Activated T-helper 2 cell treated with anti-CD3 and anti-CD28 coated beads, Interferon-gamma antibody, Interleukin-2, Interleukin-4, amounts not matched to agents 10 μg/mL and 5 μg/mL and 100 μg/mL, durations not matched to agents 14 hours and 24 hours and 36 hours (primary cell): ENCODE results near the gene PITRM1. TPM values are rescaled to one million over a fixed set of nuclear protein-coding genes. Genes with fewer than 3 reads are reported as not detected.
A peak's percentile ranks its signal among the peaks of the same experiment; 100 is the strongest.

Experiments used
- DNase-seq: peaks from one replicate; pipeline ENCODE4 v3.0.0; 2021; ENCODE audit warnings: low spot score
- H3K27ac Mint-ChIP-seq: one replicate; pipeline ENCODE4 v1.8.0; 2021; ENCODE audit warnings: mixed read lengths
- H3K27me3 Mint-ChIP-seq: one replicate; pipeline ENCODE4 v1.8.0; 2021; ENCODE audit warnings: low read depth, mixed read lengths
- H3K36me3 Mint-ChIP-seq: one replicate; pipeline ENCODE4 v1.8.0; 2021; ENCODE audit warnings: low read depth, mixed read lengths
- H3K4me1 Mint-ChIP-seq: one replicate; pipeline ENCODE4 v1.8.0; 2021; ENCODE audit warnings: low read depth, mixed read lengths
- H3K4me3 Mint-ChIP-seq: one replicate; pipeline ENCODE4 v1.8.0; 2021; ENCODE audit warnings: low read depth, mild to moderate bottlenecking, moderate library complexity, mixed read lengths
- H3K9me3 Mint-ChIP-seq: one replicate; pipeline ENCODE4 v1.8.0; 2021; ENCODE audit warnings: mixed read lengths
- intact Hi-C: fragments of 100-400 bp; cut with micrococcal nuclease; formaldehyde crosslinking; loops from one replicate; pipeline ENCODE4 v1.15.1; 2023
- total RNA-seq: library from RNA; stranded (reverse); gene quantifications from 2 replicates; pipeline ENCODE4 v1.2.3, GENCODE V29; 2022

Gene PITRM1
- total RNA-seq, 1 donor from 2014 or later = 84.5 TPM

GRCh38 chr10:3104251-3104918 lies 68.2 kb downstream of the PITRM1 start:
- intact Hi-C loops = no loop called here
- H3K4me1 Mint-ChIP-seq = peaks cover 7% of the 10 kb centered on the region
- no peak overlapping the region for H3K27ac Mint-ChIP-seq
- H3K4me3 Mint-ChIP-seq = no peak overlapping the region
- DNase-seq = no peak
- H3K27me3 Mint-ChIP-seq = no peaks in the 10 kb centered on the region
- H3K9me3 Mint-ChIP-seq = no peaks in the 10 kb centered on the region
- H3K36me3 Mint-ChIP-seq = peaks cover 84% of the 10 kb centered on the region

GRCh38 chr10:3103646-3104045 lies 68.9 kb downstream of the PITRM1 start:
- Mint-ChIP-seq H3K36me3 (peaks cover 84% of the 10 kb centered on the region), H3K4me1 (peaks cover 8% of the 10 kb centered on the region), H3K9me3 (no peaks in the 10 kb centered on the region), H3K4me3 (no peak overlapping the region), H3K27ac (no peak overlapping the region), H3K27me3 (no peaks in the 10 kb centered on the region)
- DNase-seq = no peak
- intact Hi-C loops = no loop called here

GRCh38 chr10:3102720-3103427 lies 69.7 kb downstream of the PITRM1 start:
- H3K27me3 Mint-ChIP-seq = no peaks in the 10 kb centered on the region
- H3K4me1 Mint-ChIP-seq = peaks cover 8% of the 10 kb centered on the region
- H3K9me3 Mint-ChIP-seq = no peaks in the 10 kb centered on the region
- no peak overlapping the region for H3K27ac Mint-ChIP-seq
- peaks cover 77% of the 10 kb centered on the region for H3K36me3 Mint-ChIP-seq
- intact Hi-C loops = no loop called here
- H3K4me3 Mint-ChIP-seq = no peak overlapping the region
- DNase-seq = no peak

- Mint-ChIP-seq H3K9me3 (no peaks in the 10 kb centered on the region), H3K27ac (no peak overlapping the region), H3K4me3 (no peak overlapping the region), H3K36me3 (peaks cover 71% of the 10 kb centered on the region), H3K27me3 (no peaks in the 10 kb centered on the region), H3K4me1 (peaks cover 14% of the 10 kb centered on the region)
- DNase-seq = no peak
- intact Hi-C loops = no loop called here
These were observed 71.5 kb downstream of the PITRM1 start for GRCh38 chr10:3100856-3101640.

- no peak overlapping the region for H3K27ac Mint-ChIP-seq
- intact Hi-C loops = no loop called here
- H3K4me1 Mint-ChIP-seq = peaks cover 22% of the 10 kb centered on the region
- H3K9me3 Mint-ChIP-seq = no peaks in the 10 kb centered on the region
- H3K4me3 Mint-ChIP-seq = no peak overlapping the region
- H3K27me3 Mint-ChIP-seq = no peaks in the 10 kb centered on the region
- no peak for DNase-seq
- peaks cover 71% of the 10 kb centered on the region for H3K36me3 Mint-ChIP-seq
These were observed 72.3 kb downstream of the PITRM1 start for GRCh38 chr10:3100093-3100792.

- peak overlapping the region; percentile 47 for H3K27ac Mint-ChIP-seq
- no peak for DNase-seq
- H3K27me3 Mint-ChIP-seq = no peaks in the 10 kb centered on the region
- no peaks in the 10 kb centered on the region for H3K9me3 Mint-ChIP-seq
- H3K4me1 Mint-ChIP-seq = peaks cover 29% of the 10 kb centered on the region
- H3K4me3 Mint-ChIP-seq = no peak overlapping the region
- intact Hi-C loops = loop anchor here (10.0 kb wide), 2 partner anchors 155 to 655 kb away; no protein-coding TSS in a partner anchor
- peaks cover 74% of the 10 kb centered on the region for H3K36me3 Mint-ChIP-seq
These were observed 73.1 kb downstream of the PITRM1 start for GRCh38 chr10:3099291-3100092.

- no peak for DNase-seq
- peaks cover 36% of the 10 kb centered on the region for H3K4me1 Mint-ChIP-seq
- H3K36me3 Mint-ChIP-seq = peaks cover 74% of the 10 kb centered on the region
- H3K4me3 Mint-ChIP-seq = no peak overlapping the region
- H3K9me3 Mint-ChIP-seq = no peaks in the 10 kb centered on the region
- intact Hi-C loops = loop anchor here (10.0 kb wide), 2 partner anchors 154 to 656 kb away; no protein-coding TSS in a partner anchor
- H3K27me3 Mint-ChIP-seq = no peaks in the 10 kb centered on the region
- no peak overlapping the region for H3K27ac Mint-ChIP-seq
These were observed 73.9 kb downstream of the PITRM1 start for GRCh38 chr10:3098689-3099088.

GRCh38 chr10:3097160-3097559 lies 75.4 kb downstream of the PITRM1 start:
- no peak for DNase-seq
- Mint-ChIP-seq H3K36me3 (peaks cover 73% of the 10 kb centered on the region), H3K4me1 (peaks cover 46% of the 10 kb centered on the region), H3K9me3 (no peaks in the 10 kb centered on the region), H3K4me3 (no peak overlapping the region), H3K27me3 (no peaks in the 10 kb centered on the region), H3K27ac (peak overlapping the region; percentile 81)
- intact Hi-C loops = loop anchor here (10.0 kb wide), 2 partner anchors 152 to 658 kb away; no protein-coding TSS in a partner anchor

GRCh38 chr10:3096149-3096548 lies 76.4 kb downstream of the PITRM1 start:
- H3K4me1 Mint-ChIP-seq = peaks cover 53% of the 10 kb centered on the region
- H3K27me3 Mint-ChIP-seq = no peaks in the 10 kb centered on the region
- H3K27ac Mint-ChIP-seq = peak overlapping the region; percentile 94
- intact Hi-C loops = loop anchor here (10.0 kb wide), 2 partner anchors 151 to 659 kb away; no protein-coding TSS in a partner anchor
- H3K9me3 Mint-ChIP-seq = no peaks in the 10 kb centered on the region
- peaks cover 73% of the 10 kb centered on the region for H3K36me3 Mint-ChIP-seq
- no peak for DNase-seq
- H3K4me3 Mint-ChIP-seq = peak overlapping the region; percentile 31

- H3K27ac Mint-ChIP-seq = peak overlapping the region; percentile 94
- no peaks in the 10 kb centered on the region for H3K9me3 Mint-ChIP-seq
- peak; percentile 52 for DNase-seq
- peaks cover 74% of the 10 kb centered on the region for H3K36me3 Mint-ChIP-seq
- H3K4me3 Mint-ChIP-seq = peak overlapping the region; percentile 31
- H3K4me1 Mint-ChIP-seq = peaks cover 59% of the 10 kb centered on the region
- no peaks in the 10 kb centered on the region for H3K27me3 Mint-ChIP-seq
- intact Hi-C loops = loop anchor here (1.0 to 10.0 kb wide), 3 partner anchors 27 to 659 kb away; no protein-coding TSS in a partner anchor
These were observed 77.0 kb downstream of the PITRM1 start for GRCh38 chr10:3095373-3096139.

GRCh38 chr10:3094609-3095036 lies 78.0 kb downstream of the PITRM1 start:
- Mint-ChIP-seq H3K27ac (peak overlapping the region; percentile 94), H3K9me3 (no peaks in the 10 kb centered on the region), H3K4me1 (peaks cover 65% of the 10 kb centered on the region), H3K27me3 (no peaks in the 10 kb centered on the region), H3K36me3 (peaks cover 74% of the 10 kb centered on the region), H3K4me3 (peak overlapping the region; percentile 54)
- intact Hi-C loops = loop anchor here (1.0 to 10.0 kb wide), 3 partner anchors 26 to 660 kb away; no protein-coding TSS in a partner anchor
- no peak for DNase-seq
